DOHH2 (cell line): ENCODE data around the gene TSPAN32.

ENCODE experiments used
- H3F3A ChIP-seq: fragments of 200-600 bp; sonication (generic), shearing (Covaris generic); 2 replicates; pipeline ENCODE4 v1.6.0; 2016; ENCODE audit warnings: antibody characterized with exemption, mild to moderate bottlenecking; ENCODE audit not compliant: control insufficient read depth, insufficient read depth
- H3K27ac ChIP-seq: fragments of 200-600 bp; sonication (generic); 2 replicates; pipeline ENCODE4 v1.5.1; 2014; ENCODE audit warnings: low read depth, mild to moderate bottlenecking, low read length, moderate library complexity
- H3K27me3 ChIP-seq: fragments of 200-600 bp; sonication (generic); 2 replicates; pipeline ENCODE4 v1.6.1; 2014; ENCODE audit warnings: mild to moderate bottlenecking, low read length, mixed read lengths; ENCODE audit not compliant: control insufficient read depth
- H3K36me3 ChIP-seq: fragments of 200-600 bp; sonication (generic); 2 replicates; pipeline ENCODE4 v1.6.1; 2014; ENCODE audit warnings: mild to moderate bottlenecking, low read length, moderate library complexity, mixed read lengths; ENCODE audit not compliant: control insufficient read depth
- H3K4me1 ChIP-seq: fragments of 200-600 bp; sonication (generic); 2 replicates; pipeline ENCODE4 v1.6.1; 2014; ENCODE audit warnings: mild to moderate bottlenecking, low read length, mixed read lengths; ENCODE audit not compliant: control insufficient read depth
- H3K4me2 ChIP-seq: fragments of 200-600 bp; sonication (generic); 2 replicates; pipeline ENCODE4 v1.6.0; 2014; ENCODE audit warnings: mild to moderate bottlenecking, low read length, moderate library complexity
- H3K4me3 ChIP-seq: fragments of 200-600 bp; sonication (generic); 2 replicates; pipeline ENCODE4 v1.5.1; 2014; ENCODE audit warnings: mild to moderate bottlenecking, low read length, mixed read lengths
- H3K79me2 ChIP-seq: fragments of 200-600 bp; sonication (generic); 2 replicates; pipeline ENCODE4 v1.6.1; 2014; ENCODE audit warnings: mild to moderate bottlenecking, low read length, mixed read lengths; ENCODE audit not compliant: control insufficient read depth
- H3K9me2 ChIP-seq: fragments of 200-600 bp; sonication (generic); replicated peaks from 2 replicates; pipeline ENCODE4 v1.6.1; 2014; ENCODE audit warnings: mild to moderate bottlenecking, low read length, mixed read lengths; ENCODE audit not compliant: control insufficient read depth
- H3K9me3 ChIP-seq: fragments of 200-600 bp; sonication (generic); 2 replicates; pipeline ENCODE4 v1.6.1; 2014; ENCODE audit warnings: antibody characterized with exemption, low read length, mixed read lengths; ENCODE audit not compliant: control insufficient read depth, insufficient read depth
- H4K20me1 ChIP-seq: fragments of 200-600 bp; sonication (generic); 2 replicates; pipeline ENCODE4 v1.6.0; 2014; ENCODE audit warnings: low read depth, mild to moderate bottlenecking, antibody characterized with exemption, low read length, moderate library complexity; ENCODE audit not compliant: control insufficient read depth, insufficient read depth
- CTCF ChIP-seq: fragments of 200-600 bp; sonication (generic); IDR thresholded peaks from one replicate; pipeline ENCODE4 v1.5.1; 2014; ENCODE audit warnings: antibody characterized with exemption, mild to moderate bottlenecking, low read depth, low read length; ENCODE audit not compliant: poor library complexity, severe bottlenecking
- EZH2phosphoT487 ChIP-seq: fragments of 200-600 bp; sonication (generic); IDR thresholded peaks from 2 replicates; pipeline ENCODE4 v1.6.1; 2017; ENCODE audit warnings: borderline replicate concordance, mild to moderate bottlenecking, antibody characterized with exemption, low read length, moderate library complexity, mixed read lengths

TSPAN32 gene

GRCh38 chr11:2365571-2366210, 63.9 kb downstream of the TSPAN32 start:
- no peaks in the 10 kb centered on the region for H3K9me2 ChIP-seq
- TF ChIP-seq EZH2phosphoT487 (no peak), CTCF (no peak)
- no peak overlapping the region for H3K4me2 ChIP-seq
- H3K4me1 ChIP-seq, result no peaks in the 10 kb centered on the region
- no peaks in the 10 kb centered on the region for H4K20me1 ChIP-seq
- no peaks in the 10 kb centered on the region for H3K9me3 ChIP-seq
- peaks cover 7% of the 10 kb centered on the region; the same call in 1 of the 2 replicates for H3K27me3 ChIP-seq
- H3K27ac ChIP-seq, result no peak overlapping the region
- H3K79me2 ChIP-seq, result no peaks in the 10 kb centered on the region
- H3K4me3 ChIP-seq, result no peak overlapping the region
- H3K36me3 ChIP-seq, result no peaks in the 10 kb centered on the region
- no peaks in the 10 kb centered on the region for H3F3A ChIP-seq

- peaks cover 7% of the 10 kb centered on the region; the same call in 1 of the 2 replicates for H3K27me3 ChIP-seq
- no peak overlapping the region for H3K27ac ChIP-seq
These were observed 64.5 kb downstream of the TSPAN32 start for GRCh38 chr11:2366276-2366675.

GRCh38 chr11:2366733-2367132, 64.9 kb downstream of the TSPAN32 start:
- TF ChIP-seq CTCF (no peak), EZH2phosphoT487 (no peak)
- Histone ChIP-seq H3K4me2 (no peak overlapping the region), H3K79me2 (no peaks in the 10 kb centered on the region), H3F3A (no peaks in the 10 kb centered on the region), H3K9me3 (no peaks in the 10 kb centered on the region), H3K4me1 (no peaks in the 10 kb centered on the region), H4K20me1 (no peaks in the 10 kb centered on the region), H3K27me3 (peaks cover 4% of the 10 kb centered on the region; the same call in 1 of the 2 replicates), H3K36me3 (no peaks in the 10 kb centered on the region), H3K4me3 (no peak overlapping the region), H3K9me2 (no peaks in the 10 kb centered on the region), H3K27ac (no peak overlapping the region)

More at GRCh38 chr11:2366276-2366675, 64.5 kb downstream of the TSPAN32 start:
- Histone ChIP-seq H3K4me2 (no peak overlapping the region), H3K9me2 (no peaks in the 10 kb centered on the region), H3K9me3 (no peaks in the 10 kb centered on the region), H3K4me3 (no peak overlapping the region), H3K79me2 (no peaks in the 10 kb centered on the region), H3F3A (no peaks in the 10 kb centered on the region), H3K36me3 (no peaks in the 10 kb centered on the region), H3K4me1 (no peaks in the 10 kb centered on the region), H4K20me1 (no peaks in the 10 kb centered on the region)
- no peak for TF ChIP-seq EZH2phosphoT487
- no peak for TF ChIP-seq CTCF
